GM18511 (cell line): ENCODE measurements around the gene IL18BP.

Source experiments
- ATAC-seq: cut with Tn5 transposase; IDR thresholded peaks from one replicate; pipeline ENCODE4 v1.9.1; 2021; ENCODE audit warnings: mild to moderate bottlenecking, moderate library complexity; ENCODE audit not compliant: unreplicated experiment

IL18BP gene

DNA sequence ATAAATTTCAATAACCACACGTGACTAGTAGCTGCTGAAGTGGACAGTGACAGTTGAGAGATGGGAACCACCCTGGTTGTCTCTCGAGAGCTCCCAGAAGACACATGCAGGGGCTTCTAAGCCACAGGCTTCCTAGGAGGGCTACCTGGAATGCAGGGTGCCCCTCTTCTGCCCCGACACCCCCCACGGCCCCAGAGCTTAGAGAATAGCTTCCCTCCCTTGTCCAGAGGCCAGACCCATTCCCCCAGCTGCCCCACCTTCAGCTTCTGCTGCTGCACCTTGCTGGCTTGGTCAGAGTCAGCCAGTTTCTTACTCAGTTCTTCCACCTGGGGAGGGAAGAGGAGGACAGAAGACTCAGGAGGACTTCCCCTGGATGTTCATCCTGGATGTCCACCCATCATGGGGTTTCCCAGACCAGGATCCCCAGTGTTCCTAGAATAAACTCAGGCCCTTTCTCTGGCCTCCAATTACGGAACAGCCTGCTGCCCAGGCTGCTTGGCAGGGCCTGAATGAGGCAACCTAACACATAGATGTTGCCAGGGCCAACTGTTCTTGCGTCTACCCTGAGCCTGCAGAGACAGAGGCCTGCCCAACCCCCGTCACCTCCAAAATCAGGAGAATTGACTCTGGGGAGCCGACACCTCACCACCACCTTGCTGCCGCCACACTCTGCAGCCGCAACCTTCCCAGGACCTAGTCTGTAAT lies 12.0 kb downstream of the IL18BP start:
- no peak for ATAC-seq

DNA sequence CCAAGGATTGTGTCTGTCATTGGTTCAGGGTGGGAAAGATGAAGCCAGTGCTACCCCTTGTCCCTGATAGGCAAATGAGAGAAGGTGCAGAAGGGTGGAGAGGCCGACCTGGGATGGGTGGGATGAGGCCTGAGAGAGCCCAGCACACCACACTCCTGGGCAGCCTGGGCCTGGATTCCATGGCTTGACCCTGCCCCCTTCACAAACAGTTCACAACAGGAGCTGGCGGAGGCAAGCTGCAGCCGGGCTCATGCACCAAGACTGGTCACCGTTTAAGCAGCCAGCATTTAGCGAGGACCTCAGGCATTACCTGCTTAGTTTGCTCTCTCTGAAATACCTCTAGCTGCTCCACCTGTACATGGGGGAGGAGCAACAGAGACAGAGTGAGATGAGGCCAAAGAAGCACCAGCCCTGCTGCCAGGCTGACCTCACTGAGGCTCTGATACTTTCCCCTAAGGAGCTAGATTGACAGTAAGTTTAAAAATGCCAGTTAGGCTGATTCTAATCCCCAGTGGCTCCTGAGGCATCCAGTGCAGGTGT lies 13.5 kb downstream of the IL18BP start:
- no peak for ATAC-seq

DNA sequence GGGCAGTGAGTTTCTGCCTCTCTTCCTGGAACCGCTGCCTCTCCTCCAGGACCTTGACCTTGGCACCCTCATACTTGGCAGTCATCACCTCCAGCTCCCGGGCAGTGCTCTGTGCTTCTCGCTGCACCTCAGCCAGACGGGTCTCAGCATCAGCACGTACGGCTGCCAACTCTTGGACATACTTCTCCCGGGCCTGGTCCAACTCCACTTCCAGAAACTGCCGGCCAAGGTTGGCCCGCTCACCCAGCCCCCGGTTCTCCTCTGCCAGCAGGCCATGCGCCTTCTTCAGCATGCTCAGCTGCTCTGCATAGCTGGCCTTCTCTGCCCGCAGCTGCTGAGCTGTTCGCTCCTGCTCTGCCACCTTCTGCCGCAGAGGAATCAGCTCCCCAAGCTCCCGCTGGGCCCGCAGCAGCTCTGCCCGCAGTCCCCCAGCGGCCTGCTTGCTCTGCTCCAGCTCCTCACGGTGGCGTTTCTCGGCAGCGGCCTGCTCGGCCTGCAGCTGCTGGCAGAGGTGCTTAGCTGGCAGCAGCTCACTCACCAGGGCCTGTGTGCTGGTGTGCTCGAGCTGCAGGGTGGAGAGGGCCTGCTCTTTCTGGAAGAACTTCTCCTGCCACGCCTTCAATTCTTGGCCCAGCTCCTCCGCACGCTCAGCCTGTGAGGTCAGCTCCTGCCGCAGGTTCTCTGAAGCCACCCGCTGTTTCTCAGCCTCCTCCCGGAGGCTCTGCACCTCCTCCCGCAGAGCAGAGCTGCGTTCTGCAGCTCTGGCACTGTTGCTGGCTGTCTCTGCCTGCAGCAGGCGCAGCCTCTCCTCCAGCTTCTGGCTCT lies 14.4 kb downstream of the IL18BP start:
- ATAC-seq = no peak

DNA sequence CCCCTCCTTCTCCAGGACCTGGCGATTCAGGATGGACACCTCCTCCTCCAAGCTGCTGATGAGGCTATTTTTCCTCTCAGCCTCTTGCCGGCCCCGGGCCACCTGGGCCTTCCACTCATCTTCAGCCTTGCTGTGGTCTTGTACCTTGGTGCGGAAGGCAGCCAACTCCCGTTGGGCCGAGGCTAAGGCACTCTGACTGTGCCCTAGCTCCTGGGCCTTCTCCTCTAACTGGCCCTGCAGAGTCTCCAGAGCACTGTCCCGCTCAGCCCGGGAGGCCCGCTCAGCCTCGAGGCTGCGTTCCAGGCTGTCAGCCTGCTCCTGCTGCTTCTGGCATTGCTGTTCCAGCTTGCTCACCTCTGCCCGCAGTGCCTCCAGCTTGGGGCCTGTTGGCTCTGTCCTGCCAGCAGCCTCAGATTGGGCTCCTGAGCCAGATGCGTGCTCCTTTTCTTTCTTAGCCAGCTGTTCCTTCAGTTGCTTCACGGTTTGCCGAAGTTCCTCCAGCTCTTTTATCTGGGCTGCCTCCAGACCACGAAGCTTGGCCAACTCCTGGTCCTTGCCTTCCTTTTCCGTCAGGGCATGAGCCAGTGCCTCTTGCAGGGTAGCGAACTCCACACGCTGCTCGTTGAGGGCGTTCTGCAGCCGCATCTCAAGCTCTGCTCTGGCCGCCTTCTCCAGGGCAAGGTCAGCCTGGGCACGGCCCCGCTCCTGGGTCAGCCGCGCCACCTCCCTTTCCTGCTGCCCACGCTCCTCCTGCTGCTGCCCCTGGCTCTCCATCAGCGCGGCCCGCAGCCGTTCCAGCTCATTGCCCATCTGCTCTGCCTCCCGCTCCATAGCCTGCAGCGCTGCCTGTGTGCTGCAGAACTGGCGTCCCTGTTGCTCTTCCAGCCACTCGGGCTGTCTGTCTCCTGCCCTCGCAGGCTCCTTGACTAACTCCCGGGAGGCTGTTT lies 15.3 kb downstream of the IL18BP start:
- no peak for ATAC-seq

DNA sequence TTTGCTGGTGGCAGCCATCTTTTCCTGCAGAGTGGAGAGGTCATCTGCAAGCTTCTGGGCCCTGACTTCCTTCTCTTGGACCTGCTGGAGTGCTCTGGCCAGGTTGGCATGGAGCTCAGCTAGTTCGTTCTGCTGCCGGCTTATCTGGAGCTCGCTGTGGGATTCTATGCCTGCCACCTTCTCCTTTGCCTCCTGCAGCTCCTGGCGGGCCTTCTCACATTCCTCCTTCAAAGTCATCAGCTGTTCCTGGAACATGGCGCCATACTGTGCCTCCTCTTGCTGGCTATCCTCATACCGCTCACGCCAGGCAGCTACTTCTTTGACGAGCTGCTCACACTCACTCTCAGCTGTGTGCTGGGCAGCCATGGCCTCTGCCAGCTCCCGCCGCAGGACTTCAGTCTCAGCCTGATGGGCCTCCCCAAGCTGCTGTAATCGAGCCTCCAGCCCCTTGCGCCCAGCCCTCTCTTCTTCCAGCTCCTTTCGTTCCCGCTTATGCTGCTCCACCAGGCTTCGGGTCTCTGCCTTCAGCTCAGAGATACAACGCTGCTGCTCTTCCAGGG lies 16.1 kb downstream of the IL18BP start:
- no peak for ATAC-seq

DNA sequence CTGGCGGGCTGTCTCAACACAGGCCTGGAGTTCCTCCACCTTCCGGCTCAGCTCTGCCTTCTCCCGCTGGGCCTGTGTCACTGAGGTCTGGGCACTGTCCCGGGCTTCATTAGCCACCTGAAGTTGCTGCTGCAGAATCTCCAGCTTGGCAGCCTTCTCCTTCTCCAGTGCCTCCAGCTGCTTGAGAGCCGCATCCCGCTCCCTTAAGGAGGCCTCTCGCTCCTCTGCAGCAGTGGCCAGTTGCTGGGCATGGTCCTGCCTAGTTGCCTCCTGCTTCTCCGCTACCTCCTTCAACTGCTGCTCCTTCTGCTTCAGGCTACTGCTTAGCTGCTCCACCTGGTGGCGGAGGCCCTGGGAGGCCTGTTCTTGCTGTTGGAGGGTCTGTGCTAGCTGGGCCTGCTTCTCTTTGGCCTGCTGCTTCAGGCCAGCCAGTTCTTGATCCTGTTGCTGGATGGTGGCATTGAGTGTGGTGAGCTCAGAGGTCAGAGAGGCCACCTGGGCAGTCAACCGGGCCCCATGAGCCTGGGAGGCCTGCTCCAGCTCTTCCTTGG lies 16.9 kb downstream of the IL18BP start:
- ATAC-seq = no peak

DNA sequence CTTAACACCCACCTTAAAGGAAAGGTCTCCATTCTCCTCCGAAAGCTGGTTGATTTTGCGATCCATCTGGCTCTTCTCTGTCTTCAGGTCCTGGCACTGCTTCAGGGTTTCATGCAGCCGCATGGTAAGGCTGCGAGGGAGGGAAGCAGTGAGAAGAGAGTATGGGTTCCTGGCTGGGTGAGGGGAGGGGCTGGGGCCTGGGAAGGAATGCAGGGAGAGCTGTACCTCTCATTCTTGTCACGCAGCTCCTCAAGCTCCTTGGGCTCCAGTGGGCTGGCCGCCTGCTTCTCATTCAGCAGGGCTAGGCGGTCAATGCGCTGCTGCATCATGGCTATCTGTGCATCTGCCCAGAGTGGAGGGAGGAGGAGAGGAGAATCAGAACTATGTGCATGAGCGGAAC lies 19.5 kb downstream of the IL18BP start:
- ATAC-seq = no peak

DNA sequence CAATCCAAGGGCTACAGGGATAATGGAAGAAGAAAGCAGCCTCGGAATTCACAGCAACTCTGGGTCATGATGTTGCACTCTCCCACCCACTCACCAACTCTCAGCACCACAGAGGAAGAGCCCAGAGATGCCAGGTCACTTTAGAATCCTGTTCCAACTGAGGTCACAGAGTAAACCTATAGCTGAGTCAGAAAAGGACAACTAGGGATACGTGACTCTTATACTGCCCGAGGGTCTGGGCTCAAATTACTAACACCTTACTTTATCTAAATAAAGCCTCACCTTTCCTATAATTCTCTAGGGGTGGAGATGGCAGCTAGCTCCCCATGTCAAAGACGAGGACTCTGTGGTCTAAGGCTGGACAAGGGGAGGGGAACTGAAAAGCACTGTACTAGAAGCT lies 24.6 kb downstream of the IL18BP start:
- no peak for ATAC-seq

DNA sequence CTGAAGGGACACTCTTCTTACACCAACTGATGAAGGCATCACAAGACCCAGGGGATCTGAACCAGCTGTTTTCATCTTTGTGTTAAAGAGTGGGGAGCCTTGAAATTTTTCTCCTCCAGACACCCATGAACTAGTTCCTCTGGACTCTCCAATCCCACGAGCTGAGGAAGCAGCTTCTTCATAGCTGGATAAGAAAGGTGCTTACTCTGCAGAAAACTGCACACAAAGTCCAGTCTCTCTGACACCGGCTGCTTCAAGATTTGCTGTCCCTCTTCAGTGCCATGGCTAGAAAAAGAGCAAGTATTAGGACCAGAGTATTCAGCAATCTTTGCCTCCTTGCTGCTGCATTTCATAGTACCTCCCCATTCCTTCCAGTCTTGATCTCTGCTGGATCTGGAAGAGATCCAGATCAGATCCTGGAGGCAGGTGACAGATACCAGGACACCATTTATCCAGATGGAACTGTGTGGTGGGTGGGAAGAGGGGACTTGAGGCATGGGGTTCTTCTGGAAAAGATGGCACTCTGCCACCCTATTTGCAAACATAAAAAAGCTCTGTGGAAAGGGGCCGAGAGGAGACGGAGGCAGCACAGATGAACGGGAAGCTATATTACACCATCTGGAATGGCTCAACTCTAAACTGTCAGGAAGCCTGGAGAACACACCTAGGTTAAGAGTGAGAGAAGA lies 25.5 kb downstream of the IL18BP start:
- ATAC-seq = no peak

DNA sequence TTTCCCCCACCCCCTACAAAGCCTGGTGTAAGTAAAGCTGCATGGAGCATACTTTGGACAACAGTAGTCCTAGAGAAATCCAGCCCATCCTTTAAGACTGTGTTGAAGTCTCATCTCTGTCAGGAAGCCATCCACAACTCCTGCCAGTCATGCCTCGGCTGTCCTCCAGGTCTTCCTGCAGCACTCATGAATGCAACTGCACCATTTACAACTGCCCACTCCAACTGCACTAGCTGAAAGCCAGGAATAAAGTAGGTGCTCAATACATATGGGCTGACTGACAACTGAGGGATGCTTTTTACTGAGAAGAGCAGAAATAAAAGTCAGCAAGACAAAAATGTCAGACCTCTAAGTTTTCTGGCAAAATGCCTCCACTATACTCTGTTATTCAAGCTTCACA lies 27.4 kb downstream of the IL18BP start:
- no peak for ATAC-seq

DNA sequence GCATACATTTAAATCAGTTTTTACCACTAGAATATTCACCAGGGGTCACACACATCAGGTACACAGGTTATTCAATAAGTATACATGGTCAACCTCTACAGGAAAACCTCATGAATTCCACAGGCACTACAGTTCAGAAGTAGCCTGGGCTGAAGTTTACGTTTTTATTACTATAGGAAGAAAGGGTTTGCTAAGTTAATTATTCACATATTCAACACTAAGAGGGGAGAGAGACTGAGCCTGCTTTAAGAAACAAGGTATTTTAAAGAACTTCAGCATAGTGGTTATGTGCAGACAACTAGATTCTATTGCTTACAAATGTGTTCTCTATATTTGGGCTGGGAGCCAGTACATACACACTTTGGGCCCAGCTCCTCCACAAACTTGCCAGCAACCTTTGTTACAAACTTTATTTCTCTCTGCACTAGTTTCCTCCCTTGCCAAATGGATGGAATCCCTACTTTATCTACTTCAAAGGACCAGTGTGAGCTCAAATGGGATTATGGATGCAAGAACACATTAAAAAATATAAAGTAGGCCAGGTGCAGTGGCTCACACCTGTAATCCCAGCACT lies 31.9 kb downstream of the IL18BP start:
- ATAC-seq = no peak

DNA sequence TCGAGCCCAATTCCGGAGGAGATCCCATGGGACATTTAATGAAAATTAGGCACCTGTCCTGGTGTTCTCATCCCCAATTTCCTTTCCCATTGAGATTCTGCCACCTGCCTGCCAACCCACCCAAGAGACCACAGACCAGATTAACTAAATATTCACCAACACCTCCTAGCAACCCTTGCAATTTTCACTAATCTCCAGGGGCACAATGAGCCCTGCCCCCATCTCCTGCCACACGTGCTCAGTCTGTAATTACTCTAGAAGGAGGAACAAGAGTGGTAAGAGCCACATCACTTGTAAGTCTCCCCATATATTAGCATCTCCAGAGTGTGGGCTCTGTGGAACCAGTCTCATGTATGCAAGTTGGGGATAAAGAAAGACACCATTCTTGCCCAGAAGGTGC lies 38.0 kb downstream of the IL18BP start:
- ATAC-seq = no peak

DNA sequence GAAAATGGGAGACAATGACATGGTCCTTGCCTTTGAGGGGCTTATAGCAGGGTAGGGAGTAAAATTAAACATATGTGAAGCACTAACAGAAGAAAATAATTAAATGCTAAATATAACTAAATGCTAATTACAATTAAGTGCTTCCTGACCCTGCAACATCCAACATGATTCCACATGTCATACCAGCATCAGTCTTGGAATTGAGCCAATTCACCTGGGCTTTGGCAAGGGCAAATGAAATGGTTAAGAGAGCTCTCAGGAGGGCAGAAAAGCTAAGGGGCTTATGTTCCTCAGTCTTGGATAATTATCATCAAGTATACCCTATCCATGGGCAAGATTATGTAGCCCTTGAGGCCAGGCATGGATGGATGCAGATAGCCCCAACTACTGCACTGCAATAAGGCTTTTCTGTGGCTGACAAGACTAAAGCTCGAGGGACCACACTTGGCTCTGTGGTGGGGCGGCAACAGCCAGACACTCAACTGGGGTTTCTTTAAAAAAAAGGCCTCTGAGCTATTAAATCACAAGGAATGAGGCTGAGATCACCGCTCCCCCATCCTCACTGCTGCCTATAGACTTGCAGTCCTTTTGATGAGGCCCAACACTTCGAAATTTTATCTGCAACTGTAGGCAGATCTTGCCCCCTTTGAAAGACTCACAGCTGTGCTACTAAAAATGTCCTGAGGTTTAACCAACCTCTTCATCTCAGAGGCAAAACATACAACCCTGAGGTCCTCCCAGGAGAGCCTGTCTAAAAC lies 39.0 kb downstream of the IL18BP start:
- no peak for ATAC-seq

DNA sequence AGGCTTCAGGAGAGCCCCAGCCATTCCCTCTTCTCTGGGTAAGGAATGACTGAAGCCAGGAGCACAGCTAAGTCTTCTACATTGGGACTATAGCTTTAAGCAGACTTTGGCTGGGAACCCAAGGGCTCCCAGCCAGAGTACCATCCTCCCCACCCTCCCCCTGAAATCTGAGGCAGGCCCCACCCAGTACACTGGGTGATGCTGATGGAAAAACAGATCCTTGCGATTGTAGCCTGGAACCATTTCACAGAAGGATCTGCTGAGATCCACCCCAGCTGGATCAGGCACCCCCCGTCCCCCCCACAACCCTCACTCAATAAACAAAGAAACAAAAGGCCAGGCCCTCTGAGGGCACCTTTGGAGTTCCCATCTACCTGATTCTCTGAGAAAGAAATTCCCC lies 39.8 kb downstream of the IL18BP start:
- ATAC-seq = no peak

DNA sequence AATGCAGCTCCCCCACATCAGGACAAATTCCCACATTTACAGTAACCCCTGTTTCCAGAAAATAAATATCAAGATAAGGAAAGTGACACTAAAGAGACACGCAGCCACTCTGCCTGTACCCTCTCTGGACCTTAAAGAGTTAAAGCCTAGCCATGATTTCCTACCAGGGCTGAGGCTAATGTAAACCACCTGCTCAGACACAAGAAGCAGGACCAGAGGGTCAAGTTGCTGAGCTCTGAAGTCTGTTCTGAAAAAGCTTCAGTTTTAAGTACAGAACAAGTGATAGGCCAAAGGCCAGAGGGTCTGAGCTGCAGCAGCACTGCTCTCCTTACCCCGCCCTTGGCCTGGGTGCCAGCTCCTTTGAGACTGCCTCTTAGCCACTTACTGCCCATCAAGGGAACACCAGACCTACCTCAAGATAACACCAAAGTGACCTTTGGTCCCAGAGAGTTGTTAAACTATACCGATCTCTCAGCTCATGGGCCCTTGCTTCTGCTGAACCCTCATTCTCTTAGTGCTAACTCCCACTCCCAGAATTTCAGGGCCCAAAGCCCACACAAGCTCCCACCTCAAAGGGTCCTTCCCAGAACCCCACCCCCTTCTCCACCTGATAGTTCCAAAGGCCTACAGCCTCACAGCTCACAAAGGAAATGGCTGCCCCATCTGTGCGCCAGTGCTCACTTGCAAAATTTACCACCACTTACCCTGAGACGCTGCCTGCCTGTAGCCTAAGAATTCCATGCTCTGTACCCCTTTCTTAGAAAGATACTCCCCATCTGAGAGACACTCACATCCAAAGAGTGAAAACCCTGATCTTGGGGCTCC lies 40.5 kb downstream of the IL18BP start:
- no peak for ATAC-seq

DNA sequence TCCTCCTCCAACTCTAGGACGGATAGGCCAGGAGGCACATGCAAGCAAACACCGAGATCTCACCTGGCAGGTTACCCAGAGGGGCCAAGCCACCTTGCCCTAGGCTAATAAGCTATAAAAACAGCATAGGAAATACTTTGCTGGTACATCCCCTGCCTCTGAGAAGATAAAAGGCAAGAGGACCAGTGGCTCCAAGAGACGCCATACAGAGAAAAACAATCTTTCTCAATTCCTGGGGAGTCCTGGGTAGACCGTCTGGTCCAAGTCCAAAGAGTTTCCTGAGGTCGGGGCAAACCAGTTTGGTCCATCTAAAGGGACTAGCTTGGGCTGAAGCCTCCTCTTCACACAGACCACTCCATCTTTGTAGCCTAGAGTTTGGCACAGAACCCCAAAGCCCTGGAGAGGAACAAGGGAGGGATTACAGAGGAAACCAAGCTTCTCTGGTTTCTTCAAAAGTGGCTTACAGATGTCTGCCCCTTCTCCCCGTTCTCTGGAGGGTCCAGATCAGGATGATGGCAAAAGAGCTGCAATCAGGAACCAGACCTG lies 41.2 kb downstream of the IL18BP start:
- no peak for ATAC-seq

DNA sequence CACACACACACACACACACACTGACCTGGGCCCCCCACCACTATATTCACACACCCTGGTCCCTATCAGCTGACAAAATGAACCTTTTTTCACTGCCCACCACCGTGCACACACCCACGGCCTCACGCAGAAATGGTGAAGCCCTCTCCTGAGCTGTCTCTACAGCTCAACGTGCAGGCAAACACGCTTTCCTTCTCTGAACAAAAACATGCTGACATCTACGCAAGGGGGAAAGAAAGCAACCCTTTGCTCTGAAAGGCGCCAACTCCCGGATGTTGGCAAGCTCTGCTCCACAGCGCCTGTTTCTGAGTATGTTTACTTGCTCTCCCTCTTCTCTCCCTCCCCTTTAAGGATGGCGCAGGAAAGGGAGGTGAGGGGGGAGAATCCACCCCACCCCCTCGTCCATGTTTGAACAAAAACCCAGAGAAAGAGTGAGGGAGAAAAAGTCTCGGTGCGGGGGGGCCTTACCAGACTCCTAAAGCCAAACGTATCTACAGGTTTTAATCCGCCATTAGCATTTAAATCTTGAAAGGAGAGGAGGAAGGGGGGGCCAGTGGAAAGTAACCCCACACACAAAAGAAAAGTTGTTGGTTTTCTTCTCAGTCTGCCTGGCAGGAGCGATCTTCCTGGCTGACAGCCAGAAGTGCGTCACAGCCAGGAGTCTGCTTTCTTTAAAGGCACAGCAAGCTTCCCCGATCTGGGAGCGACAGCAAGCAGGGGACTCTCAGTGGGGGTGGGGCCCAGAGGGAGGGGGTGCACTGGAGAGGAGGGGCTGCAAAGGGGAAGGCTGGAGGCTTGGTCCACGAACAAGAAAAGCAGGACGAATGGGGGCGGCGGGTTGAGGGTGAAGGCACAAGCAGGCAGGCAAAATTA lies 42.0 kb downstream of the IL18BP start:
- no peak for ATAC-seq
